Suppressor macrophage treated with lipopolysaccharide for 4 hours (primary cell): Measurements from ENCODE around the gene IREB2.
"Not testable (repeated sequence)": the region's sequence is repeated elsewhere in the genome, so short reads cannot be mapped to it uniquely, and the experiment has no call there.

ENCODE experiments used
- DNase-seq: peaks from one replicate; pipeline ENCODE4 v3.0.0-alpha.2; 2020

Gene IREB2

GRCh38 chr15:78492872-78493271, 54.9 kb downstream of the IREB2 start:
- DNase-seq: no peak

- DNase-seq: no peak
These were observed 63.8 kb downstream of the IREB2 start for GRCh38 chr15:78501857-78502256.

- no peak for DNase-seq
These were observed 64.6 kb downstream of the IREB2 start for GRCh38 chr15:78502641-78503040.

- DNase-seq: peak; percentile 88
These were observed 69.2 kb downstream of the IREB2 start, which contains the start of gene HYKK for GRCh38 chr15:78506971-78507830. HYKK (plus strand) TSS chr15:78507577; CDS start chr15:78513089, 5,512 bp downstream.

GRCh38 chr15:78507831-78508160, 69.8 kb downstream of the IREB2 start:
- no peak for DNase-seq

GRCh38 chr15:78508272-78508671, 70.3 kb downstream of the IREB2 start:
- no peak for DNase-seq

GRCh38 chr15:78509726-78510312, 71.8 kb downstream of the IREB2 start:
- no peak for DNase-seq

GRCh38 chr15:78520035-78520434, 82.0 kb downstream of the IREB2 start:
- DNase-seq: not testable (repeated sequence)

GRCh38 chr15:78524230-78524629, 86.2 kb downstream of the IREB2 start:
- no peak for DNase-seq

- no peak for DNase-seq
These were observed 89.3 kb downstream of the IREB2 start for GRCh38 chr15:78527325-78527724.

GRCh38 chr15:78533331-78533730, 95.3 kb downstream of the IREB2 start:
- no peak for DNase-seq

- peak; percentile 8 for DNase-seq
These were observed 98.1 kb downstream of the IREB2 start for GRCh38 chr15:78536134-78536533.

GRCh38 chr15:78537266-78537905, 99.4 kb downstream of the IREB2 start:
- DNase-seq: no peak

- DNase-seq: no peak
These were observed 100.3 kb downstream of the IREB2 start for GRCh38 chr15:78538358-78538757.

GRCh38 chr15:78539464-78540140, 101.6 kb downstream of the IREB2 start:
- DNase-seq: not testable (repeated sequence)

- DNase-seq: peak; percentile 96
These were observed 102.3 kb downstream of the IREB2 start, which contains the start of gene PSMA4 for GRCh38 chr15:78540141-78540870. PSMA4 (plus strand) TSS chr15:78540444; CDS start chr15:78541928, 1,484 bp downstream.

GRCh38 chr15:78540871-78541743, 103.1 kb downstream of the IREB2 start:
- DNase-seq: peak; percentile 84

- no peak for DNase-seq
These were observed 103.7 kb downstream of the IREB2 start for GRCh38 chr15:78541744-78542034.

GRCh38 chr15:78542647-78543046, 104.6 kb downstream of the IREB2 start:
- no peak for DNase-seq

- DNase-seq: no peak
These were observed 112.2 kb downstream of the IREB2 start for GRCh38 chr15:78550194-78550593.

GRCh38 chr15:78550815-78551214, 112.8 kb downstream of the IREB2 start:
- no peak for DNase-seq
